ENCODE data around the gene RAB3B. TPM values are rescaled to one million over a fixed set of nuclear protein-coding genes. Genes with fewer than 3 reads are reported as not detected.

Gene RAB3B
- total RNA-seq, 1 donor from 2014 or later = not detected

DNA sequence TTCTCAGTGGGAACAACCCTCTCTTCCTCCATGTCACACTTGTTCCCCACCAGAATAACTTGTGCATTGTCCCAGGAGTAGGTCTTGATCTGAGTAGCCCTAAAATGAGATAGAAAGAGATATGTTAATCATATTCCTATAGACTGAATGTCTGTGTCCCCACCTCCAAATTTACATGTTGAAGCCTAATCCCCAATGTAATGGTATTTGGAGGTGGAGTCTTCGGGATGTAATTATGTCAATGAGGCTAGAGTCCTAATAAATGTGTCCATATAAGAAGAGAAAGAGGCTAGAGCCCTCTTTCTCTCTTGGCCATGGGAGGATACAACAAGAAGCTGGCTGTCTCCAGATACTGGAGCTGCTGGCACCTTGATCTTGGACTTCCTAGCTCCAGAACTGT lies 57.2 kb downstream of the RAB3B start:
- TF ChIP-seq, protein P1, sequence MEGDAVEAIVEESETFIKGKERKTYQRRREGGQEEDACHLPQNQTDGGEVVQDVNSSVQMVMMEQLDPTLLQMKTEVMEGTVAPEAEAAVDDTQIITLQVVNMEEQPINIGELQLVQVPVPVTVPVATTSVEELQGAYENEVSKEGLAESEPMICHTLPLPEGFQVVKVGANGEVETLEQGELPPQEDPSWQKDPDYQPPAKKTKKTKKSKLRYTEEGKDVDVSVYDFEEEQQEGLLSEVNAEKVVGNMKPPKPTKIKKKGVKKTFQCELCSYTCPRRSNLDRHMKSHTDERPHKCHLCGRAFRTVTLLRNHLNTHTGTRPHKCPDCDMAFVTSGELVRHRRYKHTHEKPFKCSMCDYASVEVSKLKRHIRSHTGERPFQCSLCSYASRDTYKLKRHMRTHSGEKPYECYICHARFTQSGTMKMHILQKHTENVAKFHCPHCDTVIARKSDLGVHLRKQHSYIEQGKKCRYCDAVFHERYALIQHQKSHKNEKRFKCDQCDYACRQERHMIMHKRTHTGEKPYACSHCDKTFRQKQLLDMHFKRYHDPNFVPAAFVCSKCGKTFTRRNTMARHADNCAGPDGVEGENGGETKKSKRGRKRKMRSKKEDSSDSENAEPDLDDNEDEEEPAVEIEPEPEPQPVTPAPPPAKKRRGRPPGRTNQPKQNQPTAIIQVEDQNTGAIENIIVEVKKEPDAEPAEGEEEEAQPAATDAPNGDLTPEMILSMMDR (IDR thresholded peaks at IDR 0.05) = no peak
- intact Hi-C loops (cut with DNase I) = no loop called here

DNA sequence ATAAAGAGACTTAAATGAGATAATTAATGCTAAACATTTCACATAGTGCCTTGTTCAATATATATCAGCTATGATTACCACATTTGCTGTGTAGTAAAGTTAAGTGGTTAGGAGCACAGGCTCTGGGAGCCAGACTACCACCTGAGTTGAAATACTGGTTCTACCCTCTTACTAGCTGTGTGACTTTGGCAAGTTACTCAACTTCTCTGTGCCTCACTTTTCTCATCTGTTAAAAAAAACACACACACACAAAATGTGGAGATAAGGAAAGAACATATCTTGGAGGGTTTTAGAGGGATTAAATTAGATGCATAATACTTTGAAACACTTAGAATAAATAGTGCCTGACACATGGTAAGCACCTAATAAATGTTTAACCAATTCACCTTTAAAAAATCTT lies 60.2 kb downstream of the RAB3B start:
- Histone ChIP-seq H3K27me3 (no peaks in the 10 kb centered on the region), H3K4me3 (no peak overlapping the region), H3K27ac (no peak overlapping the region), H3K36me3 (no peaks in the 10 kb centered on the region), H3K4me1 (no peaks in the 10 kb centered on the region), H3K9me3 (no peaks in the 10 kb centered on the region)
- DNase-seq (ENCODE audit: low spot score in 2 of 2) = no peak
- TF ChIP-seq, protein P1 (IDR thresholded peaks at IDR 0.05) = no peak
- intact Hi-C loops (cut with DNase I) = no loop called here

More for the DNA sequence above, 57.2 kb downstream of the RAB3B start:
- Histone ChIP-seq H3K27me3 (no peaks in the 10 kb centered on the region), H3K9me3 (no peaks in the 10 kb centered on the region), H3K4me3 (no peak overlapping the region), H3K27ac (no peak overlapping the region), H3K36me3 (no peaks in the 10 kb centered on the region), H3K4me1 (no peaks in the 10 kb centered on the region)
- DNase-seq (ENCODE audit: low spot score in 2 of 2) = no peak

DNA sequence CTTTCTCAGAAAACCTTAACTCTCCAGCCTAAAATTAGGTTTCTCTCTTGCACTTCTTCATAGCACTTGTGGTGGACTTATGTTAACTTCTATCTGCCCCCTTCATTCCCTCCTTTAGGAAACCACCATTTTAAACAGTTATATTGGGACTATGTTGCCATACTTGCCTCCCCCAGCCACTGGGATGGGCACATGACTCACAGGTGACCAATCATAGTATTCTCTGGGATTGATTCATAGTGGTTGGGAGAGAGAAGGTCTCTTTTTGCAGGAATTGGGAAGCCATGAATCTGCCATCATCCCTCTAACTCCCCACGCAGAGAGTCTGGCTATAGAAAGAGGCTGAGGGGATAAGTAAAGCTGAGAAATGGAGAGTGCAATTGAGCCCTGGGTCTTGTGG lies 61.6 kb downstream of the RAB3B start:
- H3K27me3 ChIP-seq = no peaks in the 10 kb centered on the region
- H3K36me3 ChIP-seq = no peaks in the 10 kb centered on the region
- TF ChIP-seq, protein P1 (IDR thresholded peaks at IDR 0.05) = no peak
- no peaks in the 10 kb centered on the region for H3K9me3 ChIP-seq
- intact Hi-C loops (cut with DNase I) = no loop called here
- no peak for DNase-seq (ENCODE audit: low spot score in 2 of 2)
- no peak overlapping the region for H3K4me3 ChIP-seq
- H3K27ac ChIP-seq = no peak overlapping the region
- H3K4me1 ChIP-seq = no peaks in the 10 kb centered on the region

DNA sequence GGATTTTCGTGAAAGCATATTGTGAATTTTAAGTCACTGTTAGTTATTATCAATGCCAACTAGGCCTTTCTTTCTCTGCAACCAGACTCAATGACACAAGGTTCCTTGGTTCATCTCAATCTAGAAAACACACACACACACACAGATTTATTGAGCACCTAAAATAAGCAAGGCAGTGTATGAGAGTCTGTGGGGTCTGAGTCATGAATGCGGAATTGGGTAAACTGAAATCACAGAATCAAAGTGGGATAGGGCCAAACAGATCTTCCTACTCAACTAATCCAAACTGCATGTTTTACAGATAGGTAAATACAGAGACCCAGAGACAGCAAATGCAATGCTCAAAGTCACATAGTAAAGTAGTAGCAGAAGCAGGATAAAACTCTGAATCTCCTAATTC lies 63.5 kb downstream of the RAB3B start:
- TF ChIP-seq, protein P1 (IDR thresholded peaks at IDR 0.05) = no peak
- Histone ChIP-seq H3K9me3 (no peaks in the 10 kb centered on the region), H3K4me3 (no peak overlapping the region), H3K27me3 (no peaks in the 10 kb centered on the region), H3K36me3 (no peaks in the 10 kb centered on the region), H3K27ac (no peak overlapping the region), H3K4me1 (no peaks in the 10 kb centered on the region)
- no peak for DNase-seq (ENCODE audit: low spot score in 2 of 2)
- intact Hi-C loops (cut with DNase I) = no loop called here

DNA sequence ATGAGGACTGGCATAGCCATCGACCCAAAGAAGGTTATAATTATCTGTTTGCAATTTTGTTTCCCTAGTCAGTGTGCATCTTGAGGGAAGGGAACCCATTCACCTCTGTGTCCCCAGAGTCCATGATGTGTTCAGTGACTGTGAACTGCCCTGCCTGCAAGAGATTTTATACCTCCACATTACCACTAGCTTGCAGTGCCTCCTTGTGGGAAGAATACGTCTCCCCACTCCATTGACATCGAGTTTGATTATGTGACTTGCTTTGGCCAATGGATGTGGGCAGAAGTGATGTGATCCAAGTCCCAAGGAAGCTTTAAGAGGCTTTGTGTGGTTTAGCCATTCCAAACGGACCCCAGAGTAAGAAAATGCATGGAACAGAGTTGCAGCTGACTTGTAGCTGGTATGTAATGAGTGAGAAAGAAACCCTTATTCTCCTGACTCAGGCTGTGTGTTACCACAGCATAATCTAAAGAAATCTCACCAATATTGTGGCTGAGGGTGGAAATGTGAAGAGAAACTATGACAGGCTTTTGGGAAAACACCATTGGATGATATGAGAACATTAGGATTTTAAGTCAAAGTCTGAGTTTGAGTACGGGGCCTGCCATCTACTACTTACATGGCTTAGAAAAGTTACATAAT lies 64.2 kb downstream of the RAB3B start:
- intact Hi-C loops (cut with DNase I) = no loop called here
- Histone ChIP-seq H3K4me1 (no peaks in the 10 kb centered on the region), H3K4me3 (no peak overlapping the region), H3K27me3 (no peaks in the 10 kb centered on the region), H3K9me3 (no peaks in the 10 kb centered on the region), H3K27ac (no peak overlapping the region), H3K36me3 (no peaks in the 10 kb centered on the region)
- no peak for DNase-seq (ENCODE audit: low spot score in 2 of 2)
- TF ChIP-seq, protein P1 (IDR thresholded peaks at IDR 0.05) = peak in 1 of 3 experiments; percentile 32

DNA sequence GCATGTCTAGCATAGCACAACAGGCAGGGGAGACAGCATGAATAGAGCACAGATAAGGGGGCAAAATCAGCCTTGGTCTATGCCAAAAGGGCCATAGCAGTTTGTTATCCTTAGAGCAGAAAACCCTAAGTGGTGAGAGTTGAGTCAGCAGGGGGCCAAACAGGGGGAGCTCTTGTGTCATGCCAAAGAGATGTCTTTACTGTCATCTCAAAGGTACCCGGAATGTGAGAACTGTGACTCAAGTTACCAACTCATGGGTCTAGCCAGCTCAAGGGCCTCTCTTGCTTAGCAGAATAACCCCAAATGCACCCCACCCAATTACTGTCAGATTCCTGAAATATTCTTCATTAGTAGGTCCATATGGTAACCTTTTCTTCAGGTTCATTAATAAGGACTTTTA lies 66.0 kb downstream of the RAB3B start:
- TF ChIP-seq, protein P1 (IDR thresholded peaks at IDR 0.05) = no peak
- H3K4me3 ChIP-seq = no peak overlapping the region
- H3K36me3 ChIP-seq = no peaks in the 10 kb centered on the region
- no peaks in the 10 kb centered on the region for H3K27me3 ChIP-seq
- intact Hi-C loops (cut with DNase I) = no loop called here
- no peak for DNase-seq (ENCODE audit: low spot score in 2 of 2)
- H3K27ac ChIP-seq = no peak overlapping the region
- H3K9me3 ChIP-seq = no peaks in the 10 kb centered on the region
- H3K4me1 ChIP-seq = no peaks in the 10 kb centered on the region
